Peyer's patch (tissue), 4 donors: ENCODE results near the gene CLEC7A. TPM values are rescaled to one million over a fixed set of nuclear protein-coding genes. Genes with fewer than 3 reads are reported as not detected.

Experiments used
- DNase-seq, 3 donors: peaks; one replicate each; pipeline ENCODE4 v3.0.0-alpha.2; 2017 to 2019
- H3K27ac ChIP-seq, 4 donors: fragments of 200-600 bp; sonication (generic); one replicate each; pipeline ENCODE4 v1.5.1; 2016 to 2019
- H3K27me3 ChIP-seq, 2 donors: fragments of 200-600 bp; sonication (generic); one replicate each; pipeline ENCODE4 v1.5.1; 2019
- H3K36me3 ChIP-seq, 3 donors: fragments of 200-600 bp; sonication (generic); one replicate each; pipeline ENCODE4 v1.5.1; 2016 to 2019
- H3K4me1 ChIP-seq, 4 donors: fragments of 200-600 bp; sonication (generic); one replicate each; pipeline ENCODE4 v1.5.1; 2016 to 2019
- H3K4me3 ChIP-seq, 4 donors: fragments of 200-600 bp; sonication (generic); 1 replicate in 3 of 4; 2 replicates in 1 of 4; pipeline ENCODE4 v1.5.1; 2016 to 2019; ENCODE audit warnings: mild to moderate bottlenecking in 1 of 4
- H3K9me3 ChIP-seq, 4 donors: fragments of 200-600 bp; sonication (generic); one replicate each; pipeline ENCODE4 v1.5.1; 2016 to 2019; ENCODE audit warnings: mild to moderate bottlenecking in 1 of 4
- CTCF ChIP-seq, 6 experiments: fragments of 450-650 bp in 4 of 6; fragments of 200-600 bp in 2 of 6; sonication (generic) in 1 of 6; IDR thresholded peaks; one replicate each; pipeline ENCODE4 v1.5.1; 2017 to 2019; ENCODE audit warnings: antibody characterized with exemption in 6 of 6, mild to moderate bottlenecking in 3 of 6, moderate library complexity in 1 of 6
- POLR2A ChIP-seq, 2 donors: fragments of 450-650 bp; IDR thresholded peaks; one replicate each; pipeline ENCODE4 v1.5.1; 2017; ENCODE audit warnings: antibody characterized with exemption in 2 of 2, mild to moderate bottlenecking in 2 of 2, moderate library complexity in 2 of 2
- total RNA-seq, 4 donors: library from RNA; depleted of rRNA; stranded (reverse); fragments of >200 nt; gene quantifications; one replicate each; pipeline ENCODE4 v1.1.0, GENCODE V29; 2016

The CLEC7A gene
- total RNA-seq, 4 donors from 2014 or later: 1.7 to 6.6 (median 3.2) TPM

GRCh38 chr12:10171973-10172728 is 42.2 kb upstream of the CLEC7A start, which contains the start of gene OLR1:
Gene OLR1, minus strand, starts transcription at chr12:10172132. Its CDS starts 55 bp downstream, at chr12:10172077.
- no peak for DNase-seq
- Histone ChIP-seq H3K36me3 (no peaks in the 10 kb centered on the region), H3K27ac (no peak within 1 kb of the TSS), H3K4me1 (no peaks in the 10 kb centered on the region), H3K27me3 (no peaks in the 10 kb centered on the region), H3K4me3 (no peak within 1 kb of the TSS), H3K9me3 (no peaks in the 10 kb centered on the region)
- no peak for TF ChIP-seq CTCF (IDR thresholded peaks at IDR 0.05)
- no peak for TF ChIP-seq POLR2A (IDR thresholded peaks at IDR 0.05)

GRCh38 chr12:10170216-10170615 is 40.2 kb upstream of the CLEC7A start:
- no peaks in the 10 kb centered on the region for H3K36me3 ChIP-seq
- no peak overlapping the region for H3K27ac ChIP-seq
- H3K4me3 ChIP-seq: no peak overlapping the region
- no peaks in the 10 kb centered on the region for H3K4me1 ChIP-seq
- TF ChIP-seq POLR2A (IDR thresholded peaks at IDR 0.05): no peak
- TF ChIP-seq CTCF (IDR thresholded peaks at IDR 0.05): no peak
- H3K9me3 ChIP-seq: no peaks in the 10 kb centered on the region
- no peak for DNase-seq
- no peaks in the 10 kb centered on the region for H3K27me3 ChIP-seq

- Histone ChIP-seq H3K27ac (no peak overlapping the region), H3K27me3 (no peaks in the 10 kb centered on the region), H3K4me3 (no peak overlapping the region), H3K36me3 (no peaks in the 10 kb centered on the region), H3K9me3 (no peaks in the 10 kb centered on the region), H3K4me1 (no peaks in the 10 kb centered on the region)
- no peak for DNase-seq
- TF ChIP-seq POLR2A (IDR thresholded peaks at IDR 0.05) (no peak), CTCF (IDR thresholded peaks at IDR 0.05) (no peak)
Observed at GRCh38 chr12:10169104-10169503, 39.1 kb upstream of the CLEC7A start.

- TF ChIP-seq POLR2A (IDR thresholded peaks at IDR 0.05) (no peak), CTCF (IDR thresholded peaks at IDR 0.05) (no peak)
- Histone ChIP-seq H3K27me3 (no peaks in the 10 kb centered on the region), H3K4me3 (no peak overlapping the region), H3K4me1 (no peaks in the 10 kb centered on the region), H3K36me3 (no peaks in the 10 kb centered on the region), H3K27ac (no peak overlapping the region), H3K9me3 (no peaks in the 10 kb centered on the region)
- DNase-seq: no peak
Observed at GRCh38 chr12:10167599-10167998, 37.6 kb upstream of the CLEC7A start.

- DNase-seq: no peak
- H3K27me3 ChIP-seq: no peaks in the 10 kb centered on the region
- H3K9me3 ChIP-seq: no peaks in the 10 kb centered on the region
- TF ChIP-seq POLR2A (IDR thresholded peaks at IDR 0.05) (no peak), CTCF (IDR thresholded peaks at IDR 0.05) (no peak)
- H3K27ac ChIP-seq: no peak overlapping the region
- no peaks in the 10 kb centered on the region for H3K36me3 ChIP-seq
- H3K4me1 ChIP-seq: no peaks in the 10 kb centered on the region
- H3K4me3 ChIP-seq: no peak overlapping the region
Observed at GRCh38 chr12:10165421-10165820, 35.4 kb upstream of the CLEC7A start.
